Choroid plexus epithelial cell (primary cell): ENCODE data around the gene MED9.

ENCODE experiments used
- DNase-seq: peaks from one replicate; pipeline ENCODE4 v3.0.0-alpha.2; 2010; ENCODE audit warnings: low read depth
- H3K4me3 ChIP-seq: 2 replicates; pipeline ENCODE4 v1.5.1; 2011; ENCODE audit warnings: low read depth, mild to moderate bottlenecking, control low read depth, low read length, moderate library complexity
- TF ChIP-seq, protein P1 (sequence below): conservative IDR thresholded peaks from 2 replicates; pipeline ENCODE4 v1.5.1; 2011; ENCODE audit warnings: low read depth, mild to moderate bottlenecking, control low read depth, inconsistent platforms, low read length, moderate library complexity

The MED9 gene

DNA sequence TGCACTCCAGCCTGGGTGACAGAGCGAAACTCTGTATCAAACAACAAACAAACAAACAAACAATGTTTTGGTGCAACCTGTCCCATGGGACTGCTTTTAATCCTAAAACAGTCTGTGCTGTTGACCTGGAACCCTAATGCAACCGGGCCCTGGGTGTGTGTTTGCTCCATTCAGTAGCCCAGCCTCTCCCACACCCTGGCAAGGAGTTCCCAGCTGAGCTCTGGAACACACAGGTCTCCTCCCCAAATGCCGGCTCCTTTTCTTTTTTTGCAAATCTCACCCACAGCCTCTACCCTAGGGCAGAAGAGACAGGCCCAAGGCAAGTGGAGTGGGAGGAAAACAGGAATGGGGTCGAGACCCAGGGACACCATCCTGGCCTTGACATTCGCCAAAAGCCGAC is 49.2 kb downstream of the MED9 start:
- TF ChIP-seq, protein P1, sequence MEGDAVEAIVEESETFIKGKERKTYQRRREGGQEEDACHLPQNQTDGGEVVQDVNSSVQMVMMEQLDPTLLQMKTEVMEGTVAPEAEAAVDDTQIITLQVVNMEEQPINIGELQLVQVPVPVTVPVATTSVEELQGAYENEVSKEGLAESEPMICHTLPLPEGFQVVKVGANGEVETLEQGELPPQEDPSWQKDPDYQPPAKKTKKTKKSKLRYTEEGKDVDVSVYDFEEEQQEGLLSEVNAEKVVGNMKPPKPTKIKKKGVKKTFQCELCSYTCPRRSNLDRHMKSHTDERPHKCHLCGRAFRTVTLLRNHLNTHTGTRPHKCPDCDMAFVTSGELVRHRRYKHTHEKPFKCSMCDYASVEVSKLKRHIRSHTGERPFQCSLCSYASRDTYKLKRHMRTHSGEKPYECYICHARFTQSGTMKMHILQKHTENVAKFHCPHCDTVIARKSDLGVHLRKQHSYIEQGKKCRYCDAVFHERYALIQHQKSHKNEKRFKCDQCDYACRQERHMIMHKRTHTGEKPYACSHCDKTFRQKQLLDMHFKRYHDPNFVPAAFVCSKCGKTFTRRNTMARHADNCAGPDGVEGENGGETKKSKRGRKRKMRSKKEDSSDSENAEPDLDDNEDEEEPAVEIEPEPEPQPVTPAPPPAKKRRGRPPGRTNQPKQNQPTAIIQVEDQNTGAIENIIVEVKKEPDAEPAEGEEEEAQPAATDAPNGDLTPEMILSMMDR = no peak
- DNase-seq = no peak
- H3K4me3 ChIP-seq = no peak overlapping the region

DNA sequence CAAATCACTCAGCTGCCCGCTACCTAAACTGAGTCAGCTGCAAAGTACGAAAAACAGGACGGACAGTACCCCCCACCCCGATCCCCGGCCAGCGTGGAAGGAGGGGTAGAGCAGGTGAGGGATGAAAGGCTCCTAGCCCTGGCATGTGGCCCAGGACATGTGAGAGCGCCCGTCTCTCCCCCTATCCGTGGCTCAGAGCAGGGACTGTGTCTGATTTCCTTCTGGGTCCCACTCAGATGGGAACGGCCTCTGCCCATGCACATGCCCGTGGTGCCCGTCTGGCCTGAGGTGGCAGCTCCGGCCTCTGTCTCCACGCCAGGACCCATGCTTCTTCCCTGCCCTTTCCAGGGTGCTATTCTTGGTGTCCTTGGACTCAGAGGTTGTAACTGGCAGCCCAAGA is 49.6 kb downstream of the MED9 start:
- H3K4me3 ChIP-seq = no peak overlapping the region
- TF ChIP-seq, protein P1 = no peak

GRCh38 chr17:17527534-17527933 is 50.7 kb downstream of the MED9 start:
- H3K4me3 ChIP-seq = no peak overlapping the region
- TF ChIP-seq, protein P1 = no peak
- DNase-seq = no peak

More for the DNA sequence above, 49.6 kb downstream of the MED9 start:
- no peak for DNase-seq

DNA sequence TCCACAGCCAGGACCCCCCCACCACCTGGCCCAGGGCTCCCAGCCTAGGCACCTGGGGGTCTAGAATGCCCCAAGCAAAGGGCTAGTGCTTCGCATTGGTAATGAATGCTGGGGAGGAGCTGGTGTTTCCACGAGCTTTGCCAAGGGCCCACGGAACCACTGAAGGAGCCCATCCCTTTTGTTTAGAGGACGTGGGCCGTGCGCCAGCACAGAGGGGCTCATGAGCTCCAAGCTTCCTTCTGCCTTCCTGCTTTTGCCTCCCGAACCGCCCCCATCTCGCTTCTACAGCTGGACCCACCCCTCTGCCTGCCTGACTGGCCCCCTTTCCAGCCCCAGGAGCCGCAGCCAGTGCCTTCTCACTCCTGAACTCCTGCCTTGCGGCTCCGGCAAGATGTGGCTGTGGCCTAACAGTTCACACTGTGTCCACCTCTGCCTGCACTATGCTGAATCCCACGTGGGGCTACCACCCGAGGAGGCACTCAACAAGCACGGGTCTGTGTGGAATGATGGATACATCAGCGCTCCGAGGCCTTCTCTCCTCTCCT is 51.2 kb downstream of the MED9 start:
- TF ChIP-seq, protein P1 = no peak
- no peak for DNase-seq
- H3K4me3 ChIP-seq = no peak overlapping the region

DNA sequence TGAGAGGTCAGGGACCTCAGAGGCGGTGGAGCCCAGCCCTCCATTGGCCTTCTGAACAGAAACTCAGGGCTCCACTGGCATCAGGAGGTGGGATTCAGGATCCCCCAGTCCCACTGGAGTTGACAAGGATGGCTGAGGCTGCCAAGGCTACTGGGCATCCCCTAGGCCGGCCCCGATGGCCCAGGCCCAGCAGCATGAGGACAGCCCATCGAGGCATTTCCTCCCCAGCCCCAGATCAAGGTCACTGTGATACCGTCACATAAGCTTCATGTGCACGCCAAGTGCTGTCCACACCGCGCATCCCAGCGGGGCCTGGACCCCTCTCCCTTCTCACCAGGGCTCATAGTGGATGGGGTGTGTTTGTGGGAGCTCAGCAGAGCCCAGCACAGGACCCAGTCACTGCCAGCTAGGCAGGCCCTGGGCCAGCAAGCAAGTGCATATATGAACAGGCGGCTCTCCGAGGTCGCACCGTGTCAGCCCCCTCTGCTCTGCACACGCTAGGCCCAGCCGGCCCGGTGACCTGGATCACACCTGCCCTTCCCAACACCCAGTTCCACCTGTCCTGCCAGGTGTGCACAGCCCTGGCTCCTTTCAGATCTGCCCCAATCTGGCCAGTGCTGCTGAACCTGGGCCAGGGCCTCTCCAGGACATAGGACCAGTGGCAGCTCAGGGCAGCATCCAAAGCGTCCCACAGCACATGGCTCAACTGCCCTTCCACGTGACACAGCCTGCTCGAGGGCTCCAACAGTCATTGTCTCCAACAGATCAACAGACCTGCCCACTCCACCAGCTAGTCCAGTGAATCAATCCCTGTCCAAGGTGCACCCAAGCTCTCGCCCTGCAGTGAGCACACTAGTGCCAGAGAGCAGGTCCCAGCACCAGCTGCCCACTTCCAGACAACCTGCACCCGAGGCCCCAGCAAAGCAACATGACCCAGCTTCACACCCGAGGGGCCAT is 52.2 kb downstream of the MED9 start:
- TF ChIP-seq, protein P1 = no peak
- H3K4me3 ChIP-seq = no peak overlapping the region
- no peak for DNase-seq

GRCh38 chr17:17531156-17531555 is 54.4 kb downstream of the MED9 start:
- no peak for DNase-seq
- TF ChIP-seq, protein P1 = no peak
- no peak overlapping the region for H3K4me3 ChIP-seq
